ENCODE data around the gene OR6Q1. TPM values are rescaled to one million over a fixed set of nuclear protein-coding genes. Genes with fewer than 3 reads are reported as not detected.

Gene OR6Q1
- polyA plus RNA-seq, 1 donor (not counting 4 experiments of a cell fraction or from before 2014, with no cell fraction given): not detected

- no peak for DNase-seq (ENCODE audit: low read depth, low spot score)
- H3K4me1 ChIP-seq (ENCODE audit: control insufficient read depth, extremely low read depth, insufficient read depth, low read length): peaks cover 1% of the 10 kb centered on the region
- H3K27ac ChIP-seq (ENCODE audit: control insufficient read depth, insufficient read depth, low read length): no peak overlapping the region
- dilution Hi-C loops (cut with MboI; ENCODE audit: extremely low pct_ligation_motif_present, low sequenced_read_pairs): no loop called here
- no peak for FAIRE-seq
- H3K4me2 ChIP-seq (ENCODE audit: control insufficient read depth, extremely low read depth, insufficient read depth, low read depth, low read length): no peak overlapping the region
- H2AFZ ChIP-seq (ENCODE audit: control insufficient read depth, low read length): no peak overlapping the region
- H3K9ac ChIP-seq (ENCODE audit: control insufficient read depth, extremely low read depth, insufficient read depth, low read length): no peak overlapping the region
- H3K9me1 ChIP-seq (ENCODE audit: control insufficient read depth, extremely low read depth, insufficient read depth, low read length): no peaks in the 10 kb centered on the region
- H4K20me1 ChIP-seq (ENCODE audit: control insufficient read depth, extremely low read depth, insufficient read depth, low read length): no peaks in the 10 kb centered on the region
- H3K36me3 ChIP-seq (ENCODE audit: control insufficient read depth in 2 of 2, extremely low read depth in 1 of 2, insufficient read depth in 2 of 2, low read length in 2 of 2): no peaks in the 10 kb centered on the region
- H3K27me3 ChIP-seq (ENCODE audit: control insufficient read depth, extremely low read depth, insufficient read depth, low read length): no peaks in the 10 kb centered on the region
- H3K4me3 ChIP-seq (ENCODE audit: control insufficient read depth in 2 of 3, extremely low read depth in 1 of 3, insufficient read depth in 2 of 3, low read depth in 1 of 3, low read length in 3 of 3): no peak overlapping the region
- TF ChIP-seq CTCF (optimal IDR thresholded peaks at IDR 0.05 in 1 of 3, IDR thresholded peaks at IDR 0.05 in 1 of 3, conservative IDR thresholded peaks at IDR 0.05 in 1 of 3; ENCODE audit: extremely low read depth in 1 of 3, insufficient read depth in 2 of 3, low read length in 3 of 3) (no peak), EZH2 (IDR thresholded peaks at IDR 0.05; ENCODE audit: low read length) (no peak)
- H3K79me2 ChIP-seq (ENCODE audit: control insufficient read depth, insufficient read depth, low read length): no peaks in the 10 kb centered on the region
- H3K9me3 ChIP-seq (ENCODE audit: control insufficient read depth, low read depth, low read length): no peaks in the 10 kb centered on the region
Observed at GRCh38 chr11:58067685-58068084, 36.9 kb downstream of the OR6Q1 start.

- no peak for FAIRE-seq
- Histone ChIP-seq H3K79me2 (ENCODE audit: control insufficient read depth, insufficient read depth, low read length) (no peaks in the 10 kb centered on the region), H3K9ac (ENCODE audit: control insufficient read depth, extremely low read depth, insufficient read depth, low read length) (no peak overlapping the region), H3K27ac (ENCODE audit: control insufficient read depth, insufficient read depth, low read length) (no peak overlapping the region), H2AFZ (ENCODE audit: control insufficient read depth, low read length) (no peak overlapping the region), H3K9me1 (ENCODE audit: control insufficient read depth, extremely low read depth, insufficient read depth, low read length) (no peaks in the 10 kb centered on the region), H3K27me3 (ENCODE audit: control insufficient read depth, extremely low read depth, insufficient read depth, low read length) (no peaks in the 10 kb centered on the region), H3K36me3 (ENCODE audit: control insufficient read depth in 2 of 2, extremely low read depth in 1 of 2, insufficient read depth in 2 of 2, low read length in 2 of 2) (no peaks in the 10 kb centered on the region), H3K4me1 (ENCODE audit: control insufficient read depth, extremely low read depth, insufficient read depth, low read length) (no peaks in the 10 kb centered on the region), H3K9me3 (ENCODE audit: control insufficient read depth, low read depth, low read length) (no peaks in the 10 kb centered on the region), H3K4me2 (ENCODE audit: control insufficient read depth, extremely low read depth, insufficient read depth, low read depth, low read length) (no peak overlapping the region), H4K20me1 (ENCODE audit: control insufficient read depth, extremely low read depth, insufficient read depth, low read length) (no peaks in the 10 kb centered on the region), H3K4me3 (ENCODE audit: control insufficient read depth in 2 of 3, extremely low read depth in 1 of 3, insufficient read depth in 2 of 3, low read depth in 1 of 3, low read length in 3 of 3) (no peak overlapping the region)
- dilution Hi-C loops (cut with MboI; ENCODE audit: extremely low pct_ligation_motif_present, low sequenced_read_pairs): no loop called here
- no peak for TF ChIP-seq EZH2 (IDR thresholded peaks at IDR 0.05; ENCODE audit: low read length)
- TF ChIP-seq CTCF (optimal IDR thresholded peaks at IDR 0.05 in 1 of 3, IDR thresholded peaks at IDR 0.05 in 1 of 3, conservative IDR thresholded peaks at IDR 0.05 in 1 of 3; ENCODE audit: extremely low read depth in 1 of 3, insufficient read depth in 2 of 3, low read length in 3 of 3): peak in 1 of 3 experiments; percentile 6
- no peak for DNase-seq (ENCODE audit: low read depth, low spot score)
Observed at GRCh38 chr11:58068655-58069054, 37.9 kb downstream of the OR6Q1 start.

All from keratinocyte (primary cell).